ENCODE data around the gene ZNF215.
"Not testable (repeated sequence)": the region's sequence is repeated elsewhere in the genome, so short reads cannot be mapped to it uniquely, and the experiment has no call there.

The ZNF215 gene

GRCh38 chr11:6943131-6943530 is 16.9 kb downstream of the ZNF215 start:
- DNase-seq = no peak

GRCh38 chr11:6954248-6954647 is 28.0 kb downstream of the ZNF215 start:
- DNase-seq = not testable (repeated sequence)

GRCh38 chr11:6962141-6962540 is 35.9 kb downstream of the ZNF215 start:
- DNase-seq = no peak

GRCh38 chr11:6962673-6963072 is 36.4 kb downstream of the ZNF215 start:
- DNase-seq = no peak

GRCh38 chr11:6968816-6969215 is 42.6 kb downstream of the ZNF215 start:
- no peak for DNase-seq

GRCh38 chr11:6969854-6970253 is 43.6 kb downstream of the ZNF215 start:
- DNase-seq = not testable (repeated sequence)

- DNase-seq = no peak
Measured at GRCh38 chr11:6979365-6979764, 53.1 kb downstream of the ZNF215 start.

GRCh38 chr11:6986487-6986886 is 60.3 kb downstream of the ZNF215 start:
- no peak for DNase-seq

GRCh38 chr11:6988506-6988905 is 62.3 kb downstream of the ZNF215 start:
- DNase-seq = no peak

- DNase-seq = no peak
Measured at GRCh38 chr11:6991227-6991626, 65.0 kb downstream of the ZNF215 start.

GRCh38 chr11:6992026-6992425 is 65.8 kb downstream of the ZNF215 start:
- no peak for DNase-seq

GRCh38 chr11:6992457-6993417 is 66.5 kb downstream of the ZNF215 start:
- DNase-seq = no peak

GRCh38 chr11:6995703-6996102 is 69.5 kb downstream of the ZNF215 start:
- no peak for DNase-seq

- no peak for DNase-seq
Measured at GRCh38 chr11:7004482-7004881, 78.3 kb downstream of the ZNF215 start.

Measured in activated CD4-positive, alpha-beta T cell treated with anti-CD3 and anti-CD28 coated beads, Interleukin-2, amount 50 U/mL, for 48 hours (primary cell).